Prostate gland (tissue), 2 donors: ENCODE measurements around the gene MGLL.

Experiments
- CTCF ChIP-seq, 4 experiments: fragments of 200-600 bp in 2 of 4; fragments of 450-650 bp in 2 of 4; sonication (generic) in 2 of 4; IDR thresholded peaks; 1 replicate in 3 of 4; 2 replicates in 1 of 4; pipeline ENCODE4 v1.5.1; 2016 to 2019; ENCODE audit warnings: antibody characterized with exemption in 4 of 4, mild to moderate bottlenecking in 2 of 4, moderate library complexity in 2 of 4
- POLR2A ChIP-seq: fragments of 450-650 bp; IDR thresholded peaks from one replicate; pipeline ENCODE4 v1.6.1; 2016; ENCODE audit warnings: antibody characterized with exemption, mild to moderate bottlenecking

DNA sequence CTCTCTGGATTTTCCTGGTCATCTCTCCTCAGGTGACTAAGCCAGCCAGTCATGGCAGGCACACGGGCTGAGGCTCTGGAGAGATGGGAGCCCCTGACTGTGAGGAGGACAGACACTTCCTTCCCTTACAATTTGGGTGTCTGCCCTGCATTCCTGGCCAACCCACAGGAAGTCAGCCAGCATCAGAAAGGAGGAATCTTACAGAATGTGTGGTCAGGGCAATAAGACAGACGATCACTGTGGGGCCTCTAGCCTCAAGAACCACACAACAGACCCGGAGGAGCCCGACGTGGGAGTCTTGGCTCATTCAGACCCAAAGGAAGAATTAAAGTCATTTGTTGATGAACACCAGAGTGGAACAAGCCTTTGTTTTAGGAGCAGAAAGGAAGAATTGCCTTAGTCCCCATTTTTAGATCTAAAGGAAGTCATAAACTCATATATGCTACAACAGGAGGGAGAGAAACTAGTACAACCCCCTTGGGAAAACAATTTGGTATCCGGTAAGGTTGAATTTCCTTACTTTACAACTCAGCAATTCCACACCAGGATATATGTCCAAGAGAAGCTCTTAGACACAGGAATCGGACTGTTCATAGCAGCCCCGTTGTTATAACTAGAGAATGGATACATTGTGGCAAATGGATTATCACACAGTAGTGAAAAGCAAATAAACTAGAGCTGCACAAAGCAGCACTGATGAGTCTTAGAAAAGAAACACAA lies 87.4 kb downstream of the MGLL start:
- no peak for TF ChIP-seq CTCF (IDR thresholded peaks at IDR 0.05)
- TF ChIP-seq POLR2A: no peak
